GM19239 (cell line): Measurements from ENCODE around the gene ACBD7.
A peak's percentile ranks its signal among the peaks of the same experiment; 100 is the strongest.

ENCODE experiments used
- DNase-seq: peaks from one replicate; pipeline ENCODE4 v3.0.0; 2011; ENCODE audit warnings: low spot score; ENCODE audit not compliant: insufficient read length
- FAIRE-seq: peaks from 2 replicates; lab custom pipeline; 2011; peaks lifted over from hg19 to GRCh38; lab: Jason Lieb, UNC

ACBD7 gene

GRCh38 chr10:15088428-15089261, at the start of gene ACBD7:
TSS of gene ACBD7 (minus strand) at chr10:15088776. CDS start at chr10:15088728, 48 bp downstream.
- peak; percentile 83 for DNase-seq

GRCh38 chr10:15137636-15138035, 49.1 kb upstream of the ACBD7 start:
- DNase-seq (no peak), FAIRE-seq (no peak)

More at GRCh38 chr10:15088428-15089261, at the start of gene ACBD7:
- peak; percentile 72 for FAIRE-seq

- no peak for DNase-seq
- FAIRE-seq: no peak
These were observed 48.4 kb upstream of the ACBD7 start for GRCh38 chr10:15137036-15137359.

- DNase-seq (no peak), FAIRE-seq (no peak)
These were observed 47.8 kb upstream of the ACBD7 start for GRCh38 chr10:15136129-15137035.

GRCh38 chr10:15131330-15131729, 42.8 kb upstream of the ACBD7 start:
- FAIRE-seq (no peak), DNase-seq (no peak)

GRCh38 chr10:15124908-15125307, 36.3 kb upstream of the ACBD7 start:
- FAIRE-seq: no peak

GRCh38 chr10:15124190-15124589, 35.6 kb upstream of the ACBD7 start:
- FAIRE-seq: no peak
- DNase-seq: no peak

More at GRCh38 chr10:15124908-15125307, 36.3 kb upstream of the ACBD7 start:
- DNase-seq: no peak

- peak; percentile 40 for FAIRE-seq
- DNase-seq: no peak
These were observed 35.2 kb upstream of the ACBD7 start for GRCh38 chr10:15123749-15124184.

GRCh38 chr10:15122477-15123030, 34.0 kb upstream of the ACBD7 start:
- DNase-seq (peak; percentile 33), FAIRE-seq (peak; percentile 60)

GRCh38 chr10:15121707-15122106, 33.1 kb upstream of the ACBD7 start:
- no peak for FAIRE-seq
- no peak for DNase-seq

GRCh38 chr10:15120523-15120922, 31.9 kb upstream of the ACBD7 start:
- no peak for DNase-seq
- FAIRE-seq: no peak

- FAIRE-seq (no peak), DNase-seq (no peak)
These were observed 30.0 kb upstream of the ACBD7 start for GRCh38 chr10:15118615-15119014.

GRCh38 chr10:15116225-15116624, 27.6 kb upstream of the ACBD7 start:
- FAIRE-seq: no peak
- no peak for DNase-seq

- DNase-seq (no peak), FAIRE-seq (no peak)
These were observed 25.2 kb upstream of the ACBD7 start for GRCh38 chr10:15113766-15114165.

- no peak for FAIRE-seq
- no peak for DNase-seq
These were observed 24.1 kb upstream of the ACBD7 start for GRCh38 chr10:15112657-15113056.

- FAIRE-seq (peak; percentile 92), DNase-seq (peak; percentile 32)
These were observed 17.9 kb upstream of the ACBD7 start for GRCh38 chr10:15106352-15107013.

- DNase-seq: no peak
- no peak for FAIRE-seq
These were observed 14.9 kb upstream of the ACBD7 start for GRCh38 chr10:15103513-15103912.

- FAIRE-seq (no peak), DNase-seq (no peak)
These were observed 11.3 kb upstream of the ACBD7 start for GRCh38 chr10:15099886-15100285.

GRCh38 chr10:15097011-15097812, 8.6 kb upstream of the ACBD7 start, which contains the start of gene RPP38:
TSS of gene RPP38 (plus strand) at chr10:15097355. CDS start at chr10:15103315, 5,960 bp downstream.
- peak; percentile 91 for DNase-seq
- FAIRE-seq: peak; percentile 94
